B cell (primary cell): ENCODE results near the gene SEPTIN5. TPM values are rescaled to one million over a fixed set of nuclear protein-coding genes. Genes with fewer than 3 reads are reported as not detected.

ENCODE experiments used
- ATAC-seq: fragments of 200-7000 bp; cut with Tn5 transposase; one replicate; pipeline ENCODE4 v1.10.0; 2021; ENCODE audit warnings: low read depth, mild to moderate bottlenecking, moderate number of reproducible peaks, moderate library complexity
- CTCF ChIA-PET: fragments of 350-600 bp; sonication (Branson Sonifier 250); formaldehyde crosslinking; loops from one replicate; lab custom pipeline; 2021; ENCODE audit warnings: antibody characterized with exemption, inconsistent platforms; lab: Charles Lee
- POLR2A ChIA-PET: fragments of 350-600 bp; sonication (Branson Sonifier 250); formaldehyde crosslinking; loops from one replicate; lab custom pipeline; 2021; ENCODE audit warnings: antibody characterized with exemption; lab: Charles Lee
- DNase-seq: peaks from one replicate; pipeline ENCODE4 v3.0.0; 2013
- H2AFZ ChIP-seq: 2 replicates; pipeline ENCODE4 v1.6.1; 2012; ENCODE audit warnings: mild to moderate bottlenecking, low read depth, low read length; ENCODE audit not compliant: insufficient read depth, poor library complexity, severe bottlenecking
- H3K27ac ChIP-seq, 2 donors: 1 replicate in 1 of 2; 2 replicates in 1 of 2; pipeline ENCODE4 v1.5.1; 2012 to 2013; ENCODE audit warnings: low read length in 2 of 2, mild to moderate bottlenecking in 2 of 2, moderate library complexity in 1 of 2
- H3K27me3 ChIP-seq, 4 experiments: fragments of 200-600 bp in 1 of 4; sonication (generic) in 1 of 4; replicated peaks in 1 of 4; 1 replicate in 2 of 4; 2 replicates in 2 of 4; pipeline versions ENCODE4 v1.6.1 to v1.7.0; 2013 to 2016; ENCODE audit warnings: low read length in 3 of 4, mild to moderate bottlenecking in 2 of 4, mixed read lengths in 1 of 4, moderate library complexity in 1 of 4; ENCODE audit not compliant: insufficient read depth in 4 of 4, control insufficient read depth in 3 of 4; ENCODE audit errors: control extremely low read depth in 1 of 4
- H3K36me3 ChIP-seq, 2 experiments: replicated peaks in 1 of 2; 1 replicate in 1 of 2; 2 replicates in 1 of 2; pipeline versions ENCODE4 v1.6.1 to v1.7.1; 2013; ENCODE audit warnings: low read length in 1 of 2; ENCODE audit not compliant: insufficient read depth in 2 of 2, control insufficient read depth in 1 of 2; ENCODE audit errors: control extremely low read depth in 1 of 2, extremely low read depth in 1 of 2
- H3K4me1 ChIP-seq, 2 donors: fragments of 200-600 bp in 1 of 2; sonication (generic) in 1 of 2; 1 replicate in 1 of 2; 2 replicates in 1 of 2; pipeline versions ENCODE4 v1.5.1 to v1.6.1; 2013 to 2017; ENCODE audit warnings: low read length in 2 of 2; ENCODE audit not compliant: control insufficient read depth in 2 of 2, insufficient read depth in 2 of 2
- H3K4me2 ChIP-seq: replicated peaks from 2 replicates; pipeline ENCODE3; 2012; ENCODE audit warnings: mild to moderate bottlenecking, low read depth, low read length; ENCODE audit not compliant: poor library complexity, severe bottlenecking
- H3K4me3 ChIP-seq, 5 experiments: fragments of 200-600 bp in 1 of 5; sonication (generic) in 1 of 5; 1 replicate in 3 of 5; 2 replicates in 2 of 5; pipeline versions ENCODE4 v1.5.1 to v1.7.0; 2011 to 2016; ENCODE audit warnings: low read length in 4 of 5, mild to moderate bottlenecking in 4 of 5, low read depth in 2 of 5, control low read depth in 1 of 5, moderate library complexity in 1 of 5; ENCODE audit not compliant: insufficient read depth in 1 of 5; ENCODE audit errors: control extremely low read depth in 1 of 5, extremely low read depth in 1 of 5
- H3K79me2 ChIP-seq: fragments of 200-600 bp; sonication (generic); one replicate; pipeline ENCODE4 v1.6.0; 2016; ENCODE audit warnings: low read length; ENCODE audit not compliant: control insufficient read depth, insufficient read depth
- H3K9ac ChIP-seq: fragments of 200-600 bp; sonication (generic); 2 replicates; pipeline ENCODE4 v1.6.1; 2017; ENCODE audit warnings: mild to moderate bottlenecking, low read length, moderate library complexity
- H3K9me3 ChIP-seq, 3 donors: one replicate each; pipeline versions ENCODE4 v1.6.1 to v1.7.1; 2013; ENCODE audit warnings: low read length in 2 of 3; ENCODE audit not compliant: control insufficient read depth in 2 of 3, insufficient read depth in 1 of 3; ENCODE audit errors: control extremely low read depth in 1 of 3
- H4K20me1 ChIP-seq: 2 replicates; pipeline ENCODE4 v1.6.0; 2012; ENCODE audit warnings: mild to moderate bottlenecking, low read length; ENCODE audit not compliant: insufficient read depth, control insufficient read depth, poor library complexity, severe bottlenecking
- H3K27ac Mint-ChIP-seq: one replicate; pipeline ENCODE4 v1.8.0; 2021; ENCODE audit warnings: mixed read lengths
- H3K27me3 Mint-ChIP-seq: one replicate; pipeline ENCODE4 v1.8.0; 2021; ENCODE audit warnings: mixed read lengths
- H3K4me1 Mint-ChIP-seq: one replicate; pipeline ENCODE4 v1.8.0; 2021; ENCODE audit warnings: mixed read lengths
- H3K4me3 Mint-ChIP-seq: one replicate; pipeline ENCODE4 v1.8.0; 2021; ENCODE audit warnings: mixed read lengths
- H3K9me3 Mint-ChIP-seq: one replicate; pipeline ENCODE4 v1.8.0; 2022; ENCODE audit warnings: mixed read lengths; ENCODE audit not compliant: insufficient read depth
- CTCF ChIP-seq: fragments of 200-600 bp; IDR thresholded peaks from one replicate; pipeline ENCODE4 v1.8.0; 2022; ENCODE audit warnings: antibody characterized with exemption, mild to moderate bottlenecking
- EZH2 ChIP-seq: IDR thresholded peaks from 2 replicates; pipeline ENCODE4 v1.6.1; 2012; ENCODE audit warnings: borderline replicate concordance, low read depth, mild to moderate bottlenecking, moderate library complexity, low read length; ENCODE audit not compliant: insufficient read depth, poor library complexity, severe bottlenecking
- WGBS: methylation state at CpG from one replicate; pipeline ENCODE4 v1.1.5; 2013; ENCODE audit warnings: missing lambda C conversion rate; ENCODE audit not compliant: insufficient coverage; 5-methylcytosine and 5-hydroxymethylcytosine counted together
- intact Hi-C: fragments of 100-400 bp; cut with micrococcal nuclease; formaldehyde crosslinking; loops from one replicate; pipeline ENCODE4 v1.10.0; 2022
- polyA plus RNA-seq: library from polyadenylated mRNA; depleted of rRNA; stranded (reverse); fragments of >200 nt; gene quantifications from 2 replicates; pipeline ENCODE4 v1.2.3, GENCODE V29; 2012
- total RNA-seq, 2 donors: library from RNA; stranded (reverse); fragments of 120-200 nt in 1 of 2; gene quantifications; 1 replicate in 1 of 2; 2 replicates in 1 of 2; pipeline versions ENCODE4 v1.2.3 to v1.2.4, GENCODE V29; 2013 to 2022

SEPTIN5 gene
- total and polyA plus RNA-seq, 2 donors (not counting 1 experiment from before 2014, with no cell fraction given): 0.06 TPM; not detected in 1

- WGBS: 87% methylated on average over 18 of the region's 21 CpGs
Observed at GRCh38 chr22:19666673-19667593, 47.4 kb upstream of the SEPTIN5 start.

More at GRCh38 chr22:19666673-19667593, 47.4 kb upstream of the SEPTIN5 start:
- ChIA-PET POLR2A (no interaction called here), CTCF (no interaction called here)
- H2AFZ ChIP-seq: no peak overlapping the region
- no peak for ATAC-seq
- TF ChIP-seq EZH2 (no peak), CTCF (no peak)
- no peaks in the 10 kb centered on the region for H3K79me2 ChIP-seq
- no peaks in the 10 kb centered on the region for H3K9me3 Mint-ChIP-seq
- H3K4me1 Mint-ChIP-seq: no peaks in the 10 kb centered on the region
- H3K27me3 ChIP-seq: no peaks in the 10 kb centered on the region
- no peak for DNase-seq
- H3K4me3 ChIP-seq: no peak overlapping the region
- H3K4me1 ChIP-seq: no peaks in the 10 kb centered on the region
- H3K27ac ChIP-seq: no peak overlapping the region
- no peak overlapping the region for H3K4me3 Mint-ChIP-seq
- H3K9ac ChIP-seq: no peak overlapping the region
- peaks cover 9% of the 10 kb centered on the region for H3K27me3 Mint-ChIP-seq
- H3K36me3 ChIP-seq: no peaks in the 10 kb centered on the region
- H3K4me2 ChIP-seq: no peak overlapping the region
- intact Hi-C loops: no loop called here
- no peaks in the 10 kb centered on the region for H4K20me1 ChIP-seq
- H3K27ac Mint-ChIP-seq: no peak overlapping the region
- H3K9me3 ChIP-seq: no peaks in the 10 kb centered on the region
